ENCODE results near the gene WNT5B.

The WNT5B gene

GRCh38 chr12:1607940-1608712 lies 20.9 kb upstream of the WNT5B start:
- no peak for DNase-seq (ENCODE audit: low spot score)
- TF ChIP-seq CTCF (IDR thresholded peaks at IDR 0.05; ENCODE audit: extremely low read depth, insufficient read depth, missing control alignments) = no peak
- in situ Hi-C loops (cut with MboI; ENCODE audit: low pct_unique_long_range_greater_than_20kb, low sequenced_read_pairs, unreplicated experiment) = no loop called here

GRCh38 chr12:1608713-1609119 lies 20.3 kb upstream of the WNT5B start:
- DNase-seq (ENCODE audit: low spot score) = no peak
- in situ Hi-C loops (cut with MboI; ENCODE audit: low pct_unique_long_range_greater_than_20kb, low sequenced_read_pairs, unreplicated experiment) = no loop called here
- no peak for TF ChIP-seq CTCF (IDR thresholded peaks at IDR 0.05; ENCODE audit: extremely low read depth, insufficient read depth, missing control alignments)

- in situ Hi-C loops (cut with MboI; ENCODE audit: low pct_unique_long_range_greater_than_20kb, low sequenced_read_pairs, unreplicated experiment) = no loop called here
- no peak for TF ChIP-seq CTCF (IDR thresholded peaks at IDR 0.05; ENCODE audit: extremely low read depth, insufficient read depth, missing control alignments)
- DNase-seq (ENCODE audit: low spot score) = no peak
Observed at GRCh38 chr12:1610072-1610643, 18.9 kb upstream of the WNT5B start.

GRCh38 chr12:1611803-1612572 lies 17.0 kb upstream of the WNT5B start:
- in situ Hi-C loops (cut with MboI; ENCODE audit: low pct_unique_long_range_greater_than_20kb, low sequenced_read_pairs, unreplicated experiment) = no loop called here
- DNase-seq (ENCODE audit: low spot score) = no peak
- no peak for TF ChIP-seq CTCF (IDR thresholded peaks at IDR 0.05; ENCODE audit: extremely low read depth, insufficient read depth, missing control alignments)

- no peak for TF ChIP-seq CTCF (IDR thresholded peaks at IDR 0.05; ENCODE audit: extremely low read depth, insufficient read depth, missing control alignments)
- DNase-seq (ENCODE audit: low spot score) = no peak
- in situ Hi-C loops (cut with MboI; ENCODE audit: low pct_unique_long_range_greater_than_20kb, low sequenced_read_pairs, unreplicated experiment) = no loop called here
Observed at GRCh38 chr12:1613860-1614259, 15.2 kb upstream of the WNT5B start.

- in situ Hi-C loops (cut with MboI; ENCODE audit: low pct_unique_long_range_greater_than_20kb, low sequenced_read_pairs, unreplicated experiment) = no loop called here
- no peak for TF ChIP-seq CTCF (IDR thresholded peaks at IDR 0.05; ENCODE audit: extremely low read depth, insufficient read depth, missing control alignments)
- DNase-seq (ENCODE audit: low spot score) = no peak
Observed at GRCh38 chr12:1614360-1614759, 14.7 kb upstream of the WNT5B start.
